Transverse colon (tissue), 4 donors: ENCODE results near the gene CEP89. TPM values are rescaled to one million over a fixed set of nuclear protein-coding genes. Genes with fewer than 3 reads are reported as not detected.
"Not testable (repeated sequence)": the region's sequence is repeated elsewhere in the genome, so short reads cannot be mapped to it uniquely, and the experiment has no call there.

Source experiments
- DNase-seq: peaks from one replicate; pipeline ENCODE4 v3.0.0-alpha.2; 2019
- H3K27ac ChIP-seq, 4 donors: fragments of 200-600 bp; sonication (generic); 2 replicates each; pipeline ENCODE4 v1.5.1; 2016 to 2018; ENCODE audit warnings: inconsistent platforms in 4 of 4
- H3K27me3 ChIP-seq: fragments of 200-600 bp; sonication (generic); 2 replicates; pipeline ENCODE4 v1.5.1; 2017; ENCODE audit warnings: inconsistent platforms
- H3K36me3 ChIP-seq, 4 donors: fragments of 200-600 bp; sonication (generic); 2 replicates each; pipeline ENCODE4 v1.5.1; 2017 to 2019; ENCODE audit warnings: inconsistent platforms in 4 of 4
- H3K4me1 ChIP-seq, 4 donors: fragments of 200-600 bp; sonication (generic); 2 replicates each; pipeline ENCODE4 v1.5.1; 2017 to 2020; ENCODE audit warnings: inconsistent platforms in 4 of 4
- H3K4me3 ChIP-seq, 4 donors: fragments of 200-600 bp; sonication (generic); 1 replicate in 1 of 4; 2 replicates in 3 of 4; pipeline versions ENCODE4 v1.5.1 to v1.6.1; 2017 to 2019; ENCODE audit warnings: inconsistent platforms in 4 of 4
- H3K9me3 ChIP-seq, 2 donors: fragments of 200-600 bp; sonication (generic); 2 replicates each; pipeline ENCODE4 v1.5.1; 2017 to 2019; ENCODE audit warnings: inconsistent platforms in 2 of 2
- EP300 ChIP-seq: sonication (generic); formaldehyde crosslinking; IDR thresholded peaks from one replicate; pipeline ENCODE4 v1.6.1; 2017; ENCODE audit warnings: antibody characterized with exemption, low read depth
- POLR2A ChIP-seq: fragments of 450-650 bp; IDR thresholded peaks from one replicate; pipeline ENCODE4 v1.6.1; 2016; ENCODE audit warnings: antibody characterized with exemption, mild to moderate bottlenecking, moderate library complexity
- POLR2AphosphoS5 ChIP-seq, 3 donors: sonication (generic); formaldehyde crosslinking; IDR thresholded peaks; one replicate each; pipeline ENCODE4 v1.6.1; 2016; ENCODE audit warnings: antibody characterized with exemption in 3 of 3
- WGBS, 2 donors: methylation state at CpG; one replicate each; pipeline ENCODE4 v1.1.5; 2018; ENCODE audit warnings: low coverage in 1 of 2; 5-methylcytosine and 5-hydroxymethylcytosine counted together
- in situ Hi-C, 4 donors: fragments of 200-750 bp; cut with MboI; loops; one replicate each; pipeline versions ENCODE4 v1.15.0 to v1.15.1; 2017; ENCODE audit warnings: low sequenced_read_pairs in 3 of 4, low pct_ligation_motif_present in 1 of 4, low pct_unique_long_range_greater_than_20kb in 1 of 4
- intact Hi-C: fragments of 100-400 bp; cut with DNase I; formaldehyde crosslinking; loops from one replicate; pipeline ENCODE4 v1.15.1; 2023; ENCODE audit warnings: low total_unique reads
- total RNA-seq, 4 donors: library from RNA; depleted of rRNA; stranded (reverse); fragments of >200 nt; gene quantifications; one replicate each; pipeline ENCODE4 v1.1.0, GENCODE V29; 2016
- TF ChIP-seq, protein P1 (sequence below), 5 experiments: fragments of 200-600 bp in 3 of 5; fragments of 450-650 bp in 2 of 5; sonication (generic) in 3 of 5; IDR thresholded peaks; 1 replicate in 2 of 5; 2 replicates in 3 of 5; pipeline ENCODE4 v1.5.1; 2016 to 2017; ENCODE audit warnings: antibody characterized with exemption in 5 of 5, inconsistent platforms in 3 of 5, mild to moderate bottlenecking in 2 of 5, moderate library complexity in 1 of 5

Gene CEP89
- total RNA-seq, 4 donors from 2014 or later = 4.5 to 39.6 (median 9.4) TPM

DNA sequence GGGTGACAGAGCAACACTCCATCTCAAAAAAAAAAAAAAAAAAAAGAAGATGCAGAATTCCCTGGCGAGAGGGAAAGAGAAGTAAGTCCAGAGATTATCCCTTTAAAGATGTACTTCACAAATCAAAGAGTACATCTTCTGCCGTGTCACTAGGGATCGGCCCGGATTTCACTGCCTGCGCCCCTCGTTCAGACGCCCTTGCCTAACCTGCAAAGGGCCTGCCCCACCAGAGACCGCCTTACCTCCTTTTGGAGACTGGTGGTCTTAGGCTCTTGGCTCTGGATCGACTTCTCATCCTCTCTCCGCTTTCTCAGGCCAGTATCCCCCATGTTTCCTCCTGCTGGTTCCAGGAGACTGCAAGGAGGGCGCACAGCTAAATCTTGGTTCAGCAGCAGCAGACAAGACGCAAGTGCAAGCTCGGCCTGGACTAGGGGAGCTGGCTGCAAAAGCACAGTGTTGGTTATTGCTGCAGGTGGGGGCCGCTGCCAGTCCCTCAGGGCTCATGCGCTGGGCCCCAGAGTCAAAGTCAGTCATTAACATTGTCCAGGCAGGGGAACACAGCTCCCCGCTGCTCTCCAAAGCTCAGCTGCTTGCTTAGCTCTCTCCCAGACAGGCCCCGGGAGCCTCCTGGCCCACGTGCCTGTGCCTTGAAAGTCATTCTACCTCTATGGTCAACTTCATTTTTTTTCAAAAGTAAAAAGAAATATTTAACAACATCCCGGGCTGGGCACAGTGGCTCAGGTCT lies 103.4 kb downstream of the CEP89 start:
- no peak overlapping the region for H3K27ac ChIP-seq
- 84 to 85% methylated on average over 5 to 19 of the region's 19 CpGs for WGBS, 2 donors
- H3K4me1 ChIP-seq = peaks cover 0 to 9% (median 2%) of the 10 kb centered on the region in 4 donors
- no peak for DNase-seq
- H3K27me3 ChIP-seq = peaks cover 14% of the 10 kb centered on the region
- no peaks in the 10 kb centered on the region for H3K36me3 ChIP-seq
- H3K9me3 ChIP-seq = no peaks in the 10 kb centered on the region
- TF ChIP-seq, protein P1, sequence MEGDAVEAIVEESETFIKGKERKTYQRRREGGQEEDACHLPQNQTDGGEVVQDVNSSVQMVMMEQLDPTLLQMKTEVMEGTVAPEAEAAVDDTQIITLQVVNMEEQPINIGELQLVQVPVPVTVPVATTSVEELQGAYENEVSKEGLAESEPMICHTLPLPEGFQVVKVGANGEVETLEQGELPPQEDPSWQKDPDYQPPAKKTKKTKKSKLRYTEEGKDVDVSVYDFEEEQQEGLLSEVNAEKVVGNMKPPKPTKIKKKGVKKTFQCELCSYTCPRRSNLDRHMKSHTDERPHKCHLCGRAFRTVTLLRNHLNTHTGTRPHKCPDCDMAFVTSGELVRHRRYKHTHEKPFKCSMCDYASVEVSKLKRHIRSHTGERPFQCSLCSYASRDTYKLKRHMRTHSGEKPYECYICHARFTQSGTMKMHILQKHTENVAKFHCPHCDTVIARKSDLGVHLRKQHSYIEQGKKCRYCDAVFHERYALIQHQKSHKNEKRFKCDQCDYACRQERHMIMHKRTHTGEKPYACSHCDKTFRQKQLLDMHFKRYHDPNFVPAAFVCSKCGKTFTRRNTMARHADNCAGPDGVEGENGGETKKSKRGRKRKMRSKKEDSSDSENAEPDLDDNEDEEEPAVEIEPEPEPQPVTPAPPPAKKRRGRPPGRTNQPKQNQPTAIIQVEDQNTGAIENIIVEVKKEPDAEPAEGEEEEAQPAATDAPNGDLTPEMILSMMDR (IDR thresholded peaks at IDR 0.05) = no peak
- TF ChIP-seq POLR2AphosphoS5 (IDR thresholded peaks at IDR 0.05) (no peak), EP300 (no peak), POLR2A (no peak)
- in situ Hi-C loops = no loop called here
- H3K4me3 ChIP-seq = no peak overlapping the region
- intact Hi-C loops = no loop called here

DNA sequence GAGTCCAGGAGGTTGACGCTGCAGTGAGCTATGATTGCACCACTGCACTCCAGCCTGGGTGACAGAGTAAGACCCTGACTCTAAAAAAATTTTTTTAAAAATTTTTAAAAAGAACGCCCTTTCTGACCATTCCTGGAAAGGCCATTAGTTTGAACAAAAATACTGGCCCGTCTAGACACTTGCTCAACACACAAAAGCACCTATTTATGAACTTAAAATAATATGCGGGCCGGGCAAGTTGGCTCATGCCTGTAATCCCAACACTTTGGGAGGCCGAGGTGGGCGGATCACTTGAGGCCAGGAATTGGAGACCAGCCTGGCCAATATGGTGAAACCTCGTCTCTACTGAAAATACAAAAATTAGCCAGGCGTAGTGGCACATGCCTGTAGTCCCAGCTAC lies 104.3 kb downstream of the CEP89 start:
- H3K27ac ChIP-seq, intact Hi-C loops, DNase-seq, H3K9me3 ChIP-seq, in situ Hi-C loops, H3K4me3 ChIP-seq, H3K4me1 ChIP-seq, H3K36me3 ChIP-seq: not testable (repeated sequence)
- H3K27me3 ChIP-seq = peaks cover 14% of the 10 kb centered on the region
- 80 to 97% methylated on average over 1 to 9 of the region's 9 CpGs for WGBS, 2 donors

- no peak for DNase-seq
- peaks cover 14% of the 10 kb centered on the region for H3K27me3 ChIP-seq
- 87% methylated on average over 9 of the region's 12 CpGs; no CpG with 5 or more reads in 1 of the 2 donors for WGBS, 2 donors
- no peak overlapping the region for H3K4me3 ChIP-seq
- intact Hi-C loops (no loop called here), in situ Hi-C loops (no loop called here)
- TF ChIP-seq POLR2A (no peak), EP300 (no peak), POLR2AphosphoS5 (IDR thresholded peaks at IDR 0.05) (no peak)
- TF ChIP-seq, protein P1 (IDR thresholded peaks at IDR 0.05) = no peak
- no peak overlapping the region for H3K27ac ChIP-seq
- H3K36me3 ChIP-seq = no peaks in the 10 kb centered on the region
- no peaks in the 10 kb centered on the region for H3K9me3 ChIP-seq
- H3K4me1 ChIP-seq = no peaks in the 10 kb centered on the region
Observed at GRCh38 chr19:32866564-32867265, 105.0 kb downstream of the CEP89 start.

DNA sequence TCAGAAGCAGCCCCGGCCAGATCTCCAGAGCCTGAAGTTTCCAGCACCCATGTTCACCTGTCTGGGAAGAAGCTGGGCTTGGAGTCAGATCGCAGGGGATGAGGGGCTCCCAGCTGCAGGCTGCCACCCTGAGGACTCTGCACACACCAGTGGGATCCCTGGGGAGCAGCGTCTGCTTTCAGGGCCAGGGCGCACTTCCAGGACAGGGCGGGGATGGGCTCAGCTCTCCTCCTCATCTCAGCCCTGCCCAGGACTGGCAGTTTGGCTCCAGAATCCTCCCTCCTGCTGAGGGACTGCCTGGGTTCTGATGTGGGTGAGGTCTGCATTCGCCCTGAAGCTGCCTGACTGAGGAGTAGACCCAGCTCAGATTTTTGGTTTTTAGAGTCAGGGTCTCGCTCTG lies 105.7 kb downstream of the CEP89 start:
- H3K4me1 ChIP-seq = no peaks in the 10 kb centered on the region
- TF ChIP-seq, protein P1 (IDR thresholded peaks at IDR 0.05) = no peak
- TF ChIP-seq POLR2AphosphoS5 (IDR thresholded peaks at IDR 0.05) (no peak), EP300 (no peak), POLR2A (no peak)
- no peaks in the 10 kb centered on the region for H3K9me3 ChIP-seq
- peaks cover 8% of the 10 kb centered on the region for H3K27me3 ChIP-seq
- H3K36me3 ChIP-seq = no peaks in the 10 kb centered on the region
- in situ Hi-C loops = no loop called here
- no peak overlapping the region for H3K4me3 ChIP-seq
- no peak overlapping the region for H3K27ac ChIP-seq
- WGBS, 2 donors = 80 to 87% methylated on average over 1 to 4 of the region's 7 CpGs
- intact Hi-C loops = no loop called here
- DNase-seq = no peak
